SU-DHL-6 (cell line): Measurements from ENCODE around the gene PLEKHG3.

Experiments
- H2AFZ ChIP-seq: fragments of 200-600 bp; sonication (generic); 2 replicates; pipeline ENCODE4 v1.6.1; 2014; ENCODE audit warnings: low read depth, mild to moderate bottlenecking, moderate library complexity, mixed read lengths, antibody characterized with exemption, low read length; ENCODE audit not compliant: severe bottlenecking
- H3F3A ChIP-seq: fragments of 200-600 bp; shearing (Covaris generic); 2 replicates; pipeline ENCODE4 v1.6.0; 2016; ENCODE audit warnings: antibody characterized with exemption, mild to moderate bottlenecking; ENCODE audit not compliant: insufficient read depth
- H3K27ac ChIP-seq: fragments of 200-600 bp; sonication (generic); 2 replicates; pipeline ENCODE4 v1.5.1; 2016; ENCODE audit warnings: low read depth, mild to moderate bottlenecking, low read length, moderate library complexity, mixed read lengths
- H3K27me3 ChIP-seq: fragments of 200-600 bp; sonication (generic), shearing (Covaris generic); 2 replicates; pipeline ENCODE4 v1.6.0; 2014; ENCODE audit warnings: mild to moderate bottlenecking, low read length
- H3K36me3 ChIP-seq: fragments of 200-600 bp; sonication (generic); 2 replicates; pipeline ENCODE4 v1.6.1; 2014; ENCODE audit warnings: mild to moderate bottlenecking, low read length, mixed read lengths
- H3K4me2 ChIP-seq: fragments of 300-600, 200-600 bp; shearing (Covaris generic), sonication (generic); 2 replicates; pipeline ENCODE4 v1.6.0; 2014; ENCODE audit warnings: low read length, low read depth, mild to moderate bottlenecking; ENCODE audit not compliant: poor library complexity, severe bottlenecking
- H3K4me3 ChIP-seq: fragments of 200-600 bp; sonication (generic); 2 replicates; pipeline ENCODE4 v1.5.1; 2014; ENCODE audit warnings: antibody characterized with exemption, low read length, mild to moderate bottlenecking, mixed read lengths; ENCODE audit not compliant: insufficient read depth, poor library complexity, severe bottlenecking
- H3K79me2 ChIP-seq: fragments of 200-600 bp; sonication (generic); 2 replicates; pipeline ENCODE4 v1.6.1; 2014; ENCODE audit warnings: mild to moderate bottlenecking, low read length, moderate library complexity; ENCODE audit not compliant: insufficient read depth
- H3K9ac ChIP-seq: fragments of 200-600 bp; sonication (generic); 2 replicates; pipeline ENCODE4 v1.7.0; 2014; ENCODE audit warnings: mild to moderate bottlenecking, low read length
- H3K9me2 ChIP-seq: fragments of 200-600 bp; sonication (generic); replicated peaks from 2 replicates; pipeline ENCODE4 v1.6.1; 2014; ENCODE audit warnings: low read length; ENCODE audit not compliant: insufficient read depth
- H3K9me3 ChIP-seq: fragments of 200-600 bp; sonication (generic); 2 replicates; pipeline ENCODE4 v1.6.1; 2014; ENCODE audit warnings: low read length, mixed read lengths; ENCODE audit not compliant: insufficient read depth
- H4K20me1 ChIP-seq: fragments of 200-600 bp; sonication (generic); 2 replicates; pipeline ENCODE4 v1.6.1; 2014; ENCODE audit warnings: low read depth, mild to moderate bottlenecking, antibody characterized with exemption, low read length, moderate library complexity, mixed read lengths
- EZH2phosphoT487 ChIP-seq: fragments of 200-600 bp; sonication (generic), shearing (Covaris generic); conservative IDR thresholded peaks from 2 replicates; pipeline ENCODE4 v1.6.1; 2018; ENCODE audit warnings: mild to moderate bottlenecking, antibody characterized with exemption, low read length, moderate library complexity, mixed read lengths
- TF ChIP-seq, protein P1 (sequence below): fragments of 200-600 bp; sonication (generic); IDR thresholded peaks from one replicate; pipeline ENCODE4 v1.5.1; 2017; ENCODE audit warnings: antibody characterized with exemption, mild to moderate bottlenecking, low read length, moderate library complexity; ENCODE audit not compliant: insufficient read depth, poor library complexity, severe bottlenecking

Gene PLEKHG3

GRCh38 chr14:64760146-64760755 is 56.0 kb downstream of the PLEKHG3 start:
- TF ChIP-seq, protein P1, sequence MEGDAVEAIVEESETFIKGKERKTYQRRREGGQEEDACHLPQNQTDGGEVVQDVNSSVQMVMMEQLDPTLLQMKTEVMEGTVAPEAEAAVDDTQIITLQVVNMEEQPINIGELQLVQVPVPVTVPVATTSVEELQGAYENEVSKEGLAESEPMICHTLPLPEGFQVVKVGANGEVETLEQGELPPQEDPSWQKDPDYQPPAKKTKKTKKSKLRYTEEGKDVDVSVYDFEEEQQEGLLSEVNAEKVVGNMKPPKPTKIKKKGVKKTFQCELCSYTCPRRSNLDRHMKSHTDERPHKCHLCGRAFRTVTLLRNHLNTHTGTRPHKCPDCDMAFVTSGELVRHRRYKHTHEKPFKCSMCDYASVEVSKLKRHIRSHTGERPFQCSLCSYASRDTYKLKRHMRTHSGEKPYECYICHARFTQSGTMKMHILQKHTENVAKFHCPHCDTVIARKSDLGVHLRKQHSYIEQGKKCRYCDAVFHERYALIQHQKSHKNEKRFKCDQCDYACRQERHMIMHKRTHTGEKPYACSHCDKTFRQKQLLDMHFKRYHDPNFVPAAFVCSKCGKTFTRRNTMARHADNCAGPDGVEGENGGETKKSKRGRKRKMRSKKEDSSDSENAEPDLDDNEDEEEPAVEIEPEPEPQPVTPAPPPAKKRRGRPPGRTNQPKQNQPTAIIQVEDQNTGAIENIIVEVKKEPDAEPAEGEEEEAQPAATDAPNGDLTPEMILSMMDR = peak; percentile 58
- TF ChIP-seq EZH2phosphoT487 = no peak
- Histone ChIP-seq H2AFZ (no peak overlapping the region), H3K9me3 (no peaks in the 10 kb centered on the region), H3K27ac (no peak overlapping the region), H3K4me3 (no peak overlapping the region), H3K36me3 (no peaks in the 10 kb centered on the region), H3K4me2 (no peak overlapping the region), H3K79me2 (no peaks in the 10 kb centered on the region), H3F3A (no peaks in the 10 kb centered on the region), H4K20me1 (no peaks in the 10 kb centered on the region), H3K27me3 (no peaks in the 10 kb centered on the region), H3K9ac (no peak overlapping the region), H3K9me2 (no peaks in the 10 kb centered on the region)

GRCh38 chr14:64760916-64761315 is 56.7 kb downstream of the PLEKHG3 start:
- Histone ChIP-seq H3K9me2 (no peaks in the 10 kb centered on the region), H3K4me2 (no peak overlapping the region), H3K36me3 (no peaks in the 10 kb centered on the region), H2AFZ (no peak overlapping the region), H3K27ac (no peak overlapping the region), H3K79me2 (no peaks in the 10 kb centered on the region), H3K27me3 (no peaks in the 10 kb centered on the region), H3F3A (no peaks in the 10 kb centered on the region), H3K9me3 (no peaks in the 10 kb centered on the region), H3K9ac (no peak overlapping the region), H4K20me1 (no peaks in the 10 kb centered on the region), H3K4me3 (no peak overlapping the region)
- TF ChIP-seq, protein P1 = no peak
- no peak for TF ChIP-seq EZH2phosphoT487

- Histone ChIP-seq H3K36me3 (no peaks in the 10 kb centered on the region), H3K27me3 (no peaks in the 10 kb centered on the region), H3K27ac (no peak overlapping the region), H3F3A (no peaks in the 10 kb centered on the region), H3K9me2 (no peaks in the 10 kb centered on the region), H4K20me1 (no peaks in the 10 kb centered on the region), H3K4me3 (no peak overlapping the region), H3K9ac (no peak overlapping the region), H3K9me3 (no peaks in the 10 kb centered on the region), H2AFZ (no peak overlapping the region), H3K79me2 (no peaks in the 10 kb centered on the region), H3K4me2 (no peak overlapping the region)
- TF ChIP-seq, protein P1 = no peak
- no peak for TF ChIP-seq EZH2phosphoT487
Observed at GRCh38 chr14:64761441-64762043, 57.3 kb downstream of the PLEKHG3 start.
